LNCaP clone FGC (cell line): ENCODE data around the gene APCDD1L.
"Not testable (repeated sequence)": the region's sequence is repeated elsewhere in the genome, so short reads cannot be mapped to it uniquely, and the experiment has no call there.

Experiments
- DNase-seq: peaks from one replicate; pipeline ENCODE4 v3.0.0-alpha.2; 2011; ENCODE audit warnings: low read depth
- H3K4me3 ChIP-seq: 2 replicates; pipeline ENCODE4 v1.5.1; 2011; ENCODE audit warnings: mild to moderate bottlenecking, low read depth, low read length, control low read depth
- CTCF ChIP-seq: IDR thresholded peaks from 2 replicates; pipeline ENCODE4 v1.5.1; 2012; ENCODE audit warnings: mild to moderate bottlenecking; ENCODE audit not compliant: control insufficient read depth, insufficient read depth; ENCODE audit errors: extremely low read depth

APCDD1L gene

GRCh38 chr20:58432186-58432954 is 82.8 kb downstream of the APCDD1L start:
- TF ChIP-seq CTCF, result no peak
- H3K4me3 ChIP-seq, result no peak overlapping the region
- DNase-seq, result no peak

DNA sequence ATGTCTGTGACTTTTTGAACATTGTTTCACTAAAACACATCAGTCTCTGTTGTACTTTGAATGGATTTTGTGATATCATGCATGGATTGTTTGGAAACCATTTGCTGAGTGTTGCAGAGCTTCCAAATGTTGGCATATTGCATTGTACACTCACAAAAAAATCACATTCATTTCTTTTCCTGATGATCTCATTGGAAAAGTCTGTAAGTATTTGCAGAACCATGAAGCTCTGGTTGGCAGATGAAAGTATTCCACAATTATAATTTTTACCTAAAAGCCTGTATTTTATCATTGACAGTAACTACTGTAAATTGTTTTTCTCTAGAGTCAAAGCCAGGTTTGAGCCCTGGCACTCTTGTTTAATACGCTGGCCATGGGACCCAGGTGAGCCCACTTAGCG is 84.1 kb downstream of the APCDD1L start:
- H3K4me3 ChIP-seq, result no peak overlapping the region
- TF ChIP-seq CTCF, result no peak
- no peak for DNase-seq

- TF ChIP-seq CTCF, result no peak
- no peak overlapping the region for H3K4me3 ChIP-seq
- no peak for DNase-seq
Measured at GRCh38 chr20:58429303-58429702, 85.9 kb downstream of the APCDD1L start.

- no peak for TF ChIP-seq CTCF
- H3K4me3 ChIP-seq, result no peak overlapping the region
- no peak for DNase-seq
Measured at GRCh38 chr20:58428364-58428763, 86.8 kb downstream of the APCDD1L start.

DNA sequence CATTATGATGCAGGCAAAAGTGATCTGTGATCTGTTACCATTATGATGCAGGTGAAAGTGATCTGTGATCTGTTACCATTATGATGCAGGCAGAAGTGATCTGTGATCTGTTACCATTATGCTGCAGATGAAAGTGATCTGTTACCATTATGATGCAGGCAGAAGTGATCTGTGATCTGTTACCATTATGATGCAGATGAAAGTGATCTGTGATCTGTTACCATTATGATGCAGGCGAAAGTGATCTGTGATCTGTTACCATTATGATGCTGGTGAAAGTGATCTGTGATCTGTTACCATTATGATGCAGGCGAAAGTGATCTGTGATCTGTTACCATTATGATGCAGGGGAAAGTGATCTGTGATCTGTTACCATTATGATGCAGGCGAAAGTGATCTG is 87.6 kb downstream of the APCDD1L start:
- H3K4me3 ChIP-seq, DNase-seq: not testable (repeated sequence)

- H3K4me3 ChIP-seq, result no peak overlapping the region
- TF ChIP-seq CTCF, result no peak
- DNase-seq, result no peak
Measured at GRCh38 chr20:58424218-58424969, 90.8 kb downstream of the APCDD1L start.

GRCh38 chr20:58421497-58421850 is 93.7 kb downstream of the APCDD1L start:
- TF ChIP-seq CTCF, result no peak
- no peak overlapping the region for H3K4me3 ChIP-seq
- DNase-seq, result no peak
